ENCODE measurements around the gene ATP5MC2.

GRCh38 chr12:53714004-53714403 lies 38.1 kb upstream of the ATP5MC2 start:
- no peak for TF ChIP-seq SMAD4 (CRISPR knock-in tag; conservative IDR thresholded peaks at IDR 0.05)
- no peak for TF ChIP-seq ZBTB49 (CRISPR knock-in tag; IDR thresholded peaks at IDR 0.05; ENCODE audit: borderline replicate concordance)

Measured in K562 (cell line).